Measurements from ENCODE around the gene GLI1. TPM values are rescaled to one million over a fixed set of nuclear protein-coding genes. Genes with fewer than 3 reads are reported as not detected.

The GLI1 gene
- total RNA-seq, 1 donor from 2014 or later = 0.93 TPM

- peaks cover 22% of the 10 kb centered on the region for H3K4me1 ChIP-seq
- no peaks in the 10 kb centered on the region for H3K9me3 ChIP-seq (replicated peaks)
- peaks cover 6% of the 10 kb centered on the region for H3K36me3 ChIP-seq
- TF ChIP-seq, protein P1, sequence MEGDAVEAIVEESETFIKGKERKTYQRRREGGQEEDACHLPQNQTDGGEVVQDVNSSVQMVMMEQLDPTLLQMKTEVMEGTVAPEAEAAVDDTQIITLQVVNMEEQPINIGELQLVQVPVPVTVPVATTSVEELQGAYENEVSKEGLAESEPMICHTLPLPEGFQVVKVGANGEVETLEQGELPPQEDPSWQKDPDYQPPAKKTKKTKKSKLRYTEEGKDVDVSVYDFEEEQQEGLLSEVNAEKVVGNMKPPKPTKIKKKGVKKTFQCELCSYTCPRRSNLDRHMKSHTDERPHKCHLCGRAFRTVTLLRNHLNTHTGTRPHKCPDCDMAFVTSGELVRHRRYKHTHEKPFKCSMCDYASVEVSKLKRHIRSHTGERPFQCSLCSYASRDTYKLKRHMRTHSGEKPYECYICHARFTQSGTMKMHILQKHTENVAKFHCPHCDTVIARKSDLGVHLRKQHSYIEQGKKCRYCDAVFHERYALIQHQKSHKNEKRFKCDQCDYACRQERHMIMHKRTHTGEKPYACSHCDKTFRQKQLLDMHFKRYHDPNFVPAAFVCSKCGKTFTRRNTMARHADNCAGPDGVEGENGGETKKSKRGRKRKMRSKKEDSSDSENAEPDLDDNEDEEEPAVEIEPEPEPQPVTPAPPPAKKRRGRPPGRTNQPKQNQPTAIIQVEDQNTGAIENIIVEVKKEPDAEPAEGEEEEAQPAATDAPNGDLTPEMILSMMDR (IDR thresholded peaks at IDR 0.05; ENCODE audit: borderline replicate concordance) = peak; percentile 30
- peak overlapping the region; percentile 96 for H3K27ac ChIP-seq (replicated peaks)
- no peaks in the 10 kb centered on the region for H3K27me3 ChIP-seq (ENCODE audit: low read depth)
- H3K4me3 ChIP-seq = peak overlapping the region; percentile 81
- peak; percentile 53 for DNase-seq
- intact Hi-C loops (cut with micrococcal nuclease) = no loop called here
These were observed 29.3 kb upstream of the GLI1 start for GRCh38 chr12:57430112-57430930.

DNA sequence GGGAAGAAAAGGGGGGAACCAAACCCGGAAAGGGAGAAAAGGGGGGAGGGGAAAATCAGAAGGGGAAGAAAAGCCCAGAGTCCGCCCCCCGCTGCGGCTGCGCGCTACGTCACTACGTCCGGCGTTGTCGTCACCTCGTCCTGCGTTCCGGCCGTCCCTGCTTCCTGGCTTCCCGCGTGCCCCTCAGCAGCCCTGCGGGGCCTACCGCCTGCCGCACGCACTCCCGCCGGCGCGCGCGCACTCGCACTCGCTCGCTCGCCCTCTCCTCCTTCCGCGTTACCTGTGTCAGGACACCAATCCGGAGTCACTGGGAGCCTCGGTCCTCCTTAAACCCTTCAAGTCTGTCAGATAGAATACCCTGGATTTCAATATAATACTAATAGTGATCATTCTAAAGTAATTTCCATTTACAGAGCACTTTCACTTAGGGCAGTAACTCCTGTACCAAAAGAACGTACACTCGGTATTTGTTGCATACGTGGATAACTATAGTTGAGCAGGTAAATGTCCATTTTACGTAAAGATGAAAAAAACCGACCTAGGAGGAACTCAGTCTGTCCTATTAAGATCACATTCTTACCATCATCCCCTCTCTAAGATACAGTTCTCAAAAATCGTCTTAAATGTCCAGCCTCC, 28.5 kb upstream of the GLI1 start, which contains the start of gene R3HDM2:
R3HDM2 (minus strand) TSS at position 113 of the 636 bp plus-strand sequence. CDS start 120,615 bp downstream, outside the sequence.
- intact Hi-C loops (cut with micrococcal nuclease) = no loop called here
- peak within 1 kb of the TSS; percentile 81 for H3K4me3 ChIP-seq
- peaks cover 22% of the 10 kb centered on the region for H3K4me1 ChIP-seq
- peak within 1 kb of the TSS; percentile 96 for H3K27ac ChIP-seq (replicated peaks)
- H3K36me3 ChIP-seq = no peaks in the 10 kb centered on the region
- DNase-seq = peak; percentile 97
- TF ChIP-seq, protein P1 (IDR thresholded peaks at IDR 0.05; ENCODE audit: borderline replicate concordance) = no peak
- H3K9me3 ChIP-seq (replicated peaks) = no peaks in the 10 kb centered on the region
- H3K27me3 ChIP-seq (ENCODE audit: low read depth) = no peaks in the 10 kb centered on the region

GRCh38 chr12:57431654-57432188, 27.9 kb upstream of the GLI1 start:
- Histone ChIP-seq H3K27me3 (ENCODE audit: low read depth) (no peaks in the 10 kb centered on the region), H3K4me1 (peaks cover 22% of the 10 kb centered on the region), H3K4me3 (peak overlapping the region; percentile 81), H3K36me3 (no peaks in the 10 kb centered on the region), H3K27ac (replicated peaks) (peak overlapping the region; percentile 96), H3K9me3 (replicated peaks) (no peaks in the 10 kb centered on the region)
- intact Hi-C loops (cut with micrococcal nuclease) = no loop called here
- TF ChIP-seq, protein P1 (IDR thresholded peaks at IDR 0.05; ENCODE audit: borderline replicate concordance) = no peak
- no peak for DNase-seq

DNA sequence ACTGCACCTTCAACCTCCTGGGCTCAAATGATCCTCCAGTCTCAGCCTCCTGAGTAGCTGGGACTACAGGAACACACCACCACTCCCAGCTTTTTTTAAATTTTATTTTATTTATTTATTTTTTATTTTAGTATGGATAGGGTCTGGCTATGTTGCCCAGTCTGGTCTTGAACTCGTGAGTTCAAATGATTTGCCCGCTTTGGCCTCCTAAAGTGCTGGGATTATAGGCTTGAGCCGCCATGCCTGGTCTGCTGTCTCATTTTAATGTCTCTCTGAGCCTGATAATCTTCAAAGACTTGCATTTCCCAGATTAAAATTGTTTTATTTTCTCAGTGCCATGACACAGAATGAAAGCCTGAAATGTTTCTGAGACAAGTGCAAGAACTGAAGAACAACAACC, 26.2 kb upstream of the GLI1 start:
- H3K27me3 ChIP-seq (ENCODE audit: low read depth) = no peaks in the 10 kb centered on the region
- no peaks in the 10 kb centered on the region for H3K9me3 ChIP-seq (replicated peaks)
- H3K27ac ChIP-seq (replicated peaks) = no peak overlapping the region
- TF ChIP-seq, protein P1 (IDR thresholded peaks at IDR 0.05; ENCODE audit: borderline replicate concordance) = no peak
- no peak overlapping the region for H3K4me3 ChIP-seq
- H3K4me1 ChIP-seq = peaks cover 22% of the 10 kb centered on the region
- H3K36me3 ChIP-seq = no peaks in the 10 kb centered on the region
- no peak for DNase-seq
- intact Hi-C loops (cut with micrococcal nuclease) = no loop called here

DNA sequence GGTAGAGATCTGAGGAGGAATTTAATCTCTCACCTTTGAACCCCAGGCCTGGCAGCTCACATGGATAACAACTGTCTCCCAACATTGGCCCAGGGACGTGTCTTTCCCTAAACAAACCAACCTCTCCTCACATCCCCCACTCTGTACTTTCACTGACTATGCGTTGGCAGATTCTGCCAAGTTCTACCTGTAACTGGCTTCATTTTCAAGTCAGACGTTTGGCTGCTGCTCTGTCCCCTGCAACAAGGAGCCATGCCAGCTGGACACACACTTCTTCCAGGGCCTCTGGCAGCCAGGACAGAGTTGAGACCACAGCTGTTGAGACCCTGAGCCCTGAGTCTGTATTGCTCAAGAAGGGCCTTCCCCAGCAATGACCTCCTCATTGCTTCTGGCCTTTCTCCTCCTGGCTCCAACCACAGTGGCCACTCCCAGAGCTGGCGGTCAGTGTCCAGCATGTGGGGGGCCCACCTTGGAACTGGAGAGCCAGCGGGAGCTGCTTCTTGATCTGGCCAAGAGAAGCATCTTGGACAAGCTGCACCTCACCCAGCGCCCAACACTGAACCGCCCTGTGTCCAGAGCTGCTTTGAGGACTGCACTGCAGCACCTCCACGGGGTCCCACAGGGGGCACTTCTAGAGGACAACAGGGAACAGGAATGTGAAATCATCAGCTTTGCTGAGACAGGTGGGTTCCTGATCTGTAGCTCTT, 24.9 kb upstream of the GLI1 start, which contains the start of gene INHBC:
INHBC (plus strand) TSS at position 268 of the 707 bp plus-strand sequence; CDS start at position 371, 103 bp downstream.
- Histone ChIP-seq H3K4me1 (peaks cover 10% of the 10 kb centered on the region), H3K27ac (replicated peaks) (no peak within 1 kb of the TSS), H3K27me3 (ENCODE audit: low read depth) (no peaks in the 10 kb centered on the region), H3K4me3 (no peak within 1 kb of the TSS), H3K9me3 (replicated peaks) (no peaks in the 10 kb centered on the region), H3K36me3 (no peaks in the 10 kb centered on the region)
- no peak for DNase-seq
- intact Hi-C loops (cut with micrococcal nuclease) = no loop called here
- TF ChIP-seq, protein P1 (IDR thresholded peaks at IDR 0.05; ENCODE audit: borderline replicate concordance) = no peak
